Ovary (tissue), 9 donors: ENCODE measurements around the gene FGFR2. TPM values are rescaled to one million over a fixed set of nuclear protein-coding genes. Genes with fewer than 3 reads are reported as not detected.

ENCODE experiments used
- DNase-seq, 5 donors: peaks; one replicate each; pipeline ENCODE4 v3.0.0-alpha.2; 2019 to 2020
- H3K27ac ChIP-seq, 2 donors: fragments of 200-600 bp; one replicate each; pipeline versions ENCODE4 v1.5.1 to v1.8.0; 2019 to 2022
- H3K27me3 ChIP-seq: fragments of 200-600 bp; one replicate; pipeline ENCODE4 v1.8.0; 2022
- H3K36me3 ChIP-seq: fragments of 200-600 bp; sonication (generic); one replicate; pipeline ENCODE4 v1.5.1; 2019
- H3K4me1 ChIP-seq: one replicate; pipeline ENCODE4 v1.8.1; 2013; ENCODE audit warnings: mild to moderate bottlenecking, moderate library complexity; ENCODE audit not compliant: insufficient read depth
- H3K4me3 ChIP-seq: fragments of 200-600 bp; sonication (generic); one replicate; pipeline ENCODE4 v1.5.1; 2017
- H3K9me3 ChIP-seq, 2 donors: fragments of 200-600 bp in 1 of 2; sonication (generic) in 1 of 2; one replicate each; pipeline versions ENCODE4 v1.5.1 to v1.8.1; 2013 to 2019; ENCODE audit warnings: mild to moderate bottlenecking in 1 of 2, moderate library complexity in 1 of 2
- CTCF ChIP-seq, 3 donors: fragments of 450-650 bp in 2 of 3; fragments of 200-600 bp in 1 of 3; IDR thresholded peaks; one replicate each; pipeline versions ENCODE4 v1.5.1 to v1.8.0; 2016 to 2022; ENCODE audit warnings: antibody characterized with exemption in 3 of 3, mild to moderate bottlenecking in 1 of 3
- EP300 ChIP-seq: sonication (generic); formaldehyde crosslinking; IDR thresholded peaks from one replicate; pipeline ENCODE4 v1.6.1; 2017; ENCODE audit warnings: antibody characterized with exemption
- POLR2A ChIP-seq: fragments of 450-650 bp; IDR thresholded peaks from one replicate; pipeline ENCODE4 v1.6.1; 2017; ENCODE audit warnings: antibody characterized with exemption, mild to moderate bottlenecking, moderate library complexity
- WGBS, 3 donors: extraction: QIAGEN DNeasy Blood & Tissue Kit in 1 of 3; methylation state at CpG; one replicate each; pipeline versions ENCODE4 v1.1.5 to v1.1.7; 2013 to 2017; 5-methylcytosine and 5-hydroxymethylcytosine counted together
- intact Hi-C, 4 donors: fragments of 100-400 bp; cut with DNase I; formaldehyde crosslinking; loops; one replicate each; pipeline versions ENCODE4 v1.11.0 to v1.15.1; 2022 to 2023
- polyA plus RNA-seq, 2 donors: library from polyadenylated mRNA; stranded (reverse); fragments of 200-250 nt in 1 of 2; fragments of 350-450 nt in 1 of 2; fragmentation: Illumina TruSeq in 1 of 2; extraction: RNeasy Lipid Tissue Mini Kit (QIAGEN cat#74804) in 1 of 2; gene quantifications; one replicate each; pipeline ENCODE4 v1.2.3, GENCODE V29; 2013 to 2014
- total RNA-seq, 7 donors: library from RNA; depleted of rRNA in 2 of 7; stranded (reverse); fragments of >200 nt in 2 of 7; fragmentation: NEBNext Ultra II Directional in 3 of 7; extraction: Animal tissue kit (Norgen Biotek cat#: 25700) in 3 of 7; gene quantifications; one replicate each; pipeline versions ENCODE4 v1.1.0 to v1.2.4, GENCODE V29; 2016 to 2023
- donor health status: DM: no; HTN: no; CAD: no; lungs with moderate emphysema.
- donor health status: DM: no; HTN: no; CAD: no.
- donor health status: Bipolar disorder and iron deficiency.
- donor health status: DM: yes; HTN: yes; CAD: no.
- donor health status: DM: no; HTN: no; CAD: no.
- donor health status: DM: yes; HTN: yes; CAD: no.

Gene FGFR2
- total and polyA plus RNA-seq, 9 donors = 8.8 to 52.2 (median 26.5) TPM

DNA sequence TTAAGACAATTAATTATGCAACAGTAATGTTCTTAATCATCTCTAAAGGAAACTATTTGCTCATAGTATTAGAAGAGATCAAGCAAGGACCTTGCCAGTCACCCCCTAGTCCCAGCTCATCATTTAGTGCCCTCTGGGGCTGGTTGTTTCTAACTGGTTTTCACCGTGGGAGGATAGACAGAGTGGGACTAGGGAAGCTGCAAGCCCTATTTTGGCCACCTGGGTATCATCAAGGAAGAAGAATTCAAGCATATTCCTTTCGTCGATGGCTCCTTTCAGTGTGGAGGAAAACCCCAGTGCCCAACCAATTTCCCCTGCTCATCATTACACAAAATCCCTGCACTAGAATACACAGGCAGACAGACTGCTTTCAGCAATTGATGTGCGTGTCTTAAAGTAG lies 30.6 kb upstream of the FGFR2 start:
- no peak for DNase-seq
- WGBS, 3 donors = 58 to 61% (median 59%) methylated on average over 4 of the region's 4 CpGs
- no peaks in the 10 kb centered on the region for H3K9me3 ChIP-seq
- H3K4me1 ChIP-seq = no peaks in the 10 kb centered on the region
- TF ChIP-seq CTCF (IDR thresholded peaks at IDR 0.05) (no peak), EP300 (no peak)
- intact Hi-C loops = no loop called here
- peak overlapping the region in 1 of 2 donors; percentile 33 for H3K27ac ChIP-seq
- H3K36me3 ChIP-seq = no peaks in the 10 kb centered on the region
- H3K27me3 ChIP-seq = no peaks in the 10 kb centered on the region
- no peak overlapping the region for H3K4me3 ChIP-seq

DNA sequence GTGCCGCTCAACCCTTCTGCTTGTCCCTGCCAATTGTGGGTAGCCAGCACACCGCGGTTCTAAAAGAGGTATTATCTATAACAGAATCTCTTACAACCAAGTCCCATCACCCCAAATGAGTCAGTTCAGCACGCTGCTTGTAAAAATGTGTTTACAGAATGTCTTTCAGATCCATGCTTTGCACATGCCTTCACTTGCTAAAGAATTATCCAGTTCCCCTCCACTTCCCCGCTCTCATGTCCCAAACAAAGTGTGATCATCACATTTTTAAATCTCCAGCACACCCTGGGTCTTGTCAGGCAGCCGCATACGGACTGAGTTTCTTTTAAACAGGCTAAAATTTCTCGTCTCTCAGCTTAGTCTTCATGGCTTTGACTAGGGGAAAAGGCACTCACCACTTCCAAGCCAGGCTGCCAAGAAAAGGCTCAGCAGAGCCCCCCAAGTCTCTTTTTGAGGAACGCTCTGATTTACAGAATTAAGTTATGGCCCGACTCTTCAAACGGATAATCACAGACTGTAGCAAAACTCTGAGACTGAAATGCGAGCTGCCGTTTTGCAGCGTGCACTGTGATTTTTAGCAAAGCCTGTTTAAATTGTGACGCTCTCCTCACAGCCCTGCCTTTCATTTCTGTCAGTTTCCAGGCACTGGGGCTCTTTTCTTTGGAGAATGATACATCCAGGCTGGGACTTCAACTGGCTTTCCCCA lies 29.8 kb upstream of the FGFR2 start:
- intact Hi-C loops = no loop called here
- H3K36me3 ChIP-seq = no peaks in the 10 kb centered on the region
- 23 to 36% (median 25%) methylated on average over 15 of the region's 15 CpGs for WGBS, 3 donors
- peak overlapping the region; percentile 14 for H3K4me3 ChIP-seq
- DNase-seq = no peak
- peak overlapping the region in 1 of 2 donors; percentile 33 for H3K27ac ChIP-seq
- TF ChIP-seq POLR2A (no peak), EP300 (no peak), CTCF (IDR thresholded peaks at IDR 0.05) (no peak)
- H3K4me1 ChIP-seq = no peaks in the 10 kb centered on the region
- no peaks in the 10 kb centered on the region for H3K9me3 ChIP-seq
- no peaks in the 10 kb centered on the region for H3K27me3 ChIP-seq

DNA sequence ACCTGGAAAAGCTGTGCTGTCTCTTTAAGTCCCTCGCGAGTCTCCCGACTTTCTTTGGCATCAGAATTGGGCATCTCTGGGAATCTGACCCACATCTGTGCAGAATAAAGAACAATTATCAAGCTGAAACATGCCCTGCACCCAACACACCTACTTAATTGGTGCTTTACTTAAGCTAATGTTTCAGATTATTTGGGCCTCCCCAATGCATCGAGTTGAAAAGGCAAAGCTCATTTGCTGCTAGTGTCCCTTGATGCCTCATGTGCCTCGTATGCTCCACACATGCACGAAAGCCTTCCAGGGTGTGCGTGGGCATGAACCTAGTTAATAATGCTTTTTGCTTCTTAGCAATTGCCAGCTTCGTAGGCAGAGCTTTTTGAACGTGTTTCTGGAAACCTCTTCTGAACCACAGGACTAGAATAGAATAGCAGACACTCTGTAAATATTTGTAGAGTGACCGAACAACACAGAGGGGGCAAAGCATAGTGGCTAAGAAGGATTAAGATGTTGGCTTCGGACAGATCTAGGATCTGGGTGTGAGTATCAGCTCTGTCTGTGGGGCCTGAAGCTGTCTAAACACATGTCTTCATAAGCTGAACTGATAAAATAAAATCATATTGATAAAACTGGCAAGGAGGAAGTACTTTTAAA lies 26.7 kb upstream of the FGFR2 start:
- no peak overlapping the region for H3K4me3 ChIP-seq
- no peak for DNase-seq
- intact Hi-C loops = loop anchor here in 1 of 4 donors (5.0 kb wide), 1 partner anchor 107 kb away; no protein-coding TSS in a partner anchor
- no peaks in the 10 kb centered on the region for H3K4me1 ChIP-seq
- TF ChIP-seq POLR2A (no peak), EP300 (no peak), CTCF (IDR thresholded peaks at IDR 0.05) (no peak)
- H3K36me3 ChIP-seq = no peaks in the 10 kb centered on the region
- no peaks in the 10 kb centered on the region for H3K9me3 ChIP-seq
- no peaks in the 10 kb centered on the region for H3K27me3 ChIP-seq
- H3K27ac ChIP-seq = no peak overlapping the region
- WGBS, 3 donors = 73 to 80% (median 76%) methylated on average over 11 of the region's 11 CpGs

DNA sequence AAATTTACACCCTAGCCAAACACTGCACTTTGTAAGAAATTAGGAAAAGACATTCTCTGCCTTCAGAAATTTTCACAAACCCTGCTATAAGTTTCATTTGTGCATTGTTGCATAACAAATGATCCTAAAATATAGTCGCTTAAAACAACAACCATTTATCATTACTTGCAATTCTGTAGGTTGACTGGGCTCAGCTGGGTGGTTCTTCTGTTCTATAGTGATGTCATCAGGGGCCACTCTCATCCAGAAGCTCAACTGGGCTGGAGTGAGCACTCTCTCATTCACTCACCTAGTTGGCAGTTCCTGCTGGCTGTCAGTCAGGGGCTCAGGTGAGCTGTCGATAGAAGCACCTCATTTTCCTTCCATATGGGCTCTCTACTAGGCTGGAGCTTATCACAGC lies 20.7 kb upstream of the FGFR2 start:
- H3K9me3 ChIP-seq = no peaks in the 10 kb centered on the region
- WGBS, 3 donors = 94 to 98% (median 94%) methylated on average over 2 of the region's 2 CpGs
- TF ChIP-seq CTCF (IDR thresholded peaks at IDR 0.05) (no peak), EP300 (no peak), POLR2A (no peak)
- DNase-seq = no peak
- no peaks in the 10 kb centered on the region for H3K27me3 ChIP-seq
- H3K27ac ChIP-seq = no peak overlapping the region
- no peaks in the 10 kb centered on the region for H3K36me3 ChIP-seq
- H3K4me1 ChIP-seq = no peaks in the 10 kb centered on the region
- H3K4me3 ChIP-seq = no peak overlapping the region
- intact Hi-C loops = no loop called here
